SK-N-SH treated with all-trans-retinoic acid at 6 μM for 48 hours (cell line): ENCODE data around the gene WDR5.

ENCODE experiments used
- ATAC-seq: fragments of 200-7000 bp; cut with Tn5 transposase; 3 replicates; pipeline ENCODE4 v1.9.1; 2020; ENCODE audit warnings: mild to moderate bottlenecking, moderate library complexity
- ARNTL ChIP-seq: fragments of 450-650 bp; formaldehyde crosslinking; IDR thresholded peaks from 2 replicates; pipeline ENCODE4 v1.5.0; 2020; ENCODE audit warnings: low read depth, mild to moderate bottlenecking, moderate library complexity, borderline replicate concordance
- BACH2 ChIP-seq: fragments of 250-450 bp; sonication (Bioruptor Pico); IDR thresholded peaks from 2 replicates; pipeline ENCODE4 v1.9.0; 2021; ENCODE audit warnings: mild to moderate bottlenecking, borderline replicate concordance
- CREB5 ChIP-seq: fragments of 250-450 bp; sonication (Bioruptor Pico); IDR thresholded peaks from 2 replicates; pipeline ENCODE4 v1.5.1; 2020; ENCODE audit warnings: low read depth, mild to moderate bottlenecking, moderate library complexity
- CSDC2 ChIP-seq: fragments of 250-450 bp; sonication (Bioruptor Pico); IDR thresholded peaks from 2 replicates; pipeline ENCODE4 v1.5.0; 2020; ENCODE audit warnings: mild to moderate bottlenecking, moderate library complexity
- CSRNP3 ChIP-seq: fragments of 250-450 bp; sonication (Bioruptor Pico); IDR thresholded peaks from 2 replicates; pipeline ENCODE4 v1.5.1; 2021; ENCODE audit warnings: mild to moderate bottlenecking, moderate library complexity
- ESRRG ChIP-seq: fragments of 250-450 bp; sonication (Bioruptor Pico); IDR thresholded peaks from 2 replicates; pipeline ENCODE4 v1.6.1; 2021; ENCODE audit warnings: mild to moderate bottlenecking
- GLIS3 ChIP-seq: fragments of 250-450 bp; sonication (Bioruptor Pico); IDR thresholded peaks from 2 replicates; pipeline ENCODE4 v1.5.0; 2020; ENCODE audit warnings: mild to moderate bottlenecking, moderate library complexity
- ISL1 ChIP-seq: fragments of 250-450 bp; sonication (Bioruptor Pico); IDR thresholded peaks from 2 replicates; pipeline ENCODE4 v2.1.2; 2022; ENCODE audit warnings: mild to moderate bottlenecking, moderate library complexity
- PATZ1 ChIP-seq: fragments of 250-450 bp; sonication (Bioruptor Pico); IDR thresholded peaks from 2 replicates; pipeline ENCODE4 v1.8.0; 2020; ENCODE audit warnings: mild to moderate bottlenecking, moderate library complexity, borderline replicate concordance
- POU6F1 ChIP-seq: fragments of 250-450 bp; sonication (Bioruptor Pico); IDR thresholded peaks from 2 replicates; pipeline ENCODE4 v1.8.0; 2021; ENCODE audit warnings: low read depth, mild to moderate bottlenecking, moderate library complexity, borderline replicate concordance
- PPARA ChIP-seq: fragments of 250-450 bp; sonication (Bioruptor Pico); IDR thresholded peaks from 2 replicates; pipeline ENCODE4 v1.5.0; 2020; ENCODE audit warnings: mild to moderate bottlenecking, borderline replicate concordance
- RARB ChIP-seq: fragments of 250-450 bp; sonication (Bioruptor Pico); IDR thresholded peaks from 2 replicates; pipeline ENCODE4 v1.8.0; 2021; ENCODE audit warnings: mild to moderate bottlenecking, moderate library complexity
- SNAI2 ChIP-seq: fragments of 250-450 bp; sonication (Bioruptor Pico); IDR thresholded peaks from 2 replicates; pipeline ENCODE4 v1.5.0; 2020; ENCODE audit warnings: mild to moderate bottlenecking, moderate library complexity
- TCF4 ChIP-seq: fragments of 250-450 bp; sonication (Bioruptor Pico); IDR thresholded peaks from 2 replicates; pipeline ENCODE4 v1.8.0; 2021; ENCODE audit warnings: mild to moderate bottlenecking, moderate library complexity, borderline replicate concordance
- TOX ChIP-seq: fragments of 250-450 bp; sonication (Bioruptor Pico); IDR thresholded peaks from 2 replicates; pipeline ENCODE4 v1.8.0; 2021; ENCODE audit warnings: mild to moderate bottlenecking, moderate library complexity, borderline replicate concordance
- TSHZ2 ChIP-seq: fragments of 250-450 bp; sonication (Bioruptor Pico); IDR thresholded peaks from 2 replicates; pipeline ENCODE4 v1.5.0; 2020; ENCODE audit warnings: mild to moderate bottlenecking, moderate library complexity
- ZFP3 ChIP-seq: fragments of 250-450 bp; sonication (Bioruptor Pico); IDR thresholded peaks from 2 replicates; pipeline ENCODE4 v1.5.0; 2020; ENCODE audit warnings: mild to moderate bottlenecking, moderate library complexity
- ZFP30 ChIP-seq: fragments of 450-650 bp; formaldehyde crosslinking; IDR thresholded peaks from 2 replicates; pipeline ENCODE4 v1.5.0; 2022; ENCODE audit warnings: mild to moderate bottlenecking, moderate library complexity
- ZNF565 ChIP-seq: fragments of 450-650 bp; formaldehyde crosslinking; conservative IDR thresholded peaks from 2 replicates; pipeline ENCODE4 v1.5.0; 2020; ENCODE audit warnings: low read depth, mild to moderate bottlenecking, moderate library complexity
- ZNF8 ChIP-seq: fragments of 450-650 bp; formaldehyde crosslinking; IDR thresholded peaks from 2 replicates; pipeline ENCODE4 v1.5.0; 2020; ENCODE audit warnings: mild to moderate bottlenecking, moderate library complexity

WDR5 gene

GRCh38 chr9:134178394-134178767 lies 42.5 kb downstream of the WDR5 start:
- ATAC-seq = no peak
- no peak for TF ChIP-seq ZNF8 (CRISPR knock-in tag)
- TF ChIP-seq GLIS3 (CRISPR knock-in tag) = no peak
- no peak for TF ChIP-seq PPARA
- TF ChIP-seq ZFP3 (CRISPR knock-in tag) = no peak
- TF ChIP-seq ZNF565 = no peak
- TF ChIP-seq POU6F1 (CRISPR knock-in tag) = no peak
- no peak for TF ChIP-seq SNAI2 (CRISPR knock-in tag)
- no peak for TF ChIP-seq PATZ1 (CRISPR knock-in tag)
- no peak for TF ChIP-seq CSRNP3 (CRISPR knock-in tag)
- no peak for TF ChIP-seq ZFP30
- TF ChIP-seq RARB (CRISPR knock-in tag) = no peak
- TF ChIP-seq ESRRG = no peak
- TF ChIP-seq CSDC2 (CRISPR knock-in tag) = no peak
- TF ChIP-seq CREB5 = no peak
- TF ChIP-seq TOX = no peak
- TF ChIP-seq TSHZ2 (CRISPR knock-in tag) = no peak
- TF ChIP-seq BACH2 (CRISPR knock-in tag) = no peak
- no peak for TF ChIP-seq TCF4

GRCh38 chr9:134178768-134179551 lies 43.1 kb downstream of the WDR5 start:
- TF ChIP-seq ARNTL = no peak
- no peak; the same call in 1 of the 3 replicates for ATAC-seq

- TF ChIP-seq TSHZ2 (CRISPR knock-in tag) (no peak), ZFP30 (no peak), BACH2 (CRISPR knock-in tag) (no peak), ISL1 (CRISPR knock-in tag) (no peak), ZFP3 (CRISPR knock-in tag) (no peak), ARNTL (no peak), TOX (no peak), ESRRG (no peak)
- no peak for ATAC-seq
Measured at GRCh38 chr9:134179595-134179917, 43.7 kb downstream of the WDR5 start.
